ENCODE data around the gene B9D2. TPM values are rescaled to one million over a fixed set of nuclear protein-coding genes. Genes with fewer than 3 reads are reported as not detected.

B9D2 gene
- total and polyA plus RNA-seq, 2 of the 4 experiments (the other 2 are of a cell fraction): 6.1 to 9.7 TPM

DNA sequence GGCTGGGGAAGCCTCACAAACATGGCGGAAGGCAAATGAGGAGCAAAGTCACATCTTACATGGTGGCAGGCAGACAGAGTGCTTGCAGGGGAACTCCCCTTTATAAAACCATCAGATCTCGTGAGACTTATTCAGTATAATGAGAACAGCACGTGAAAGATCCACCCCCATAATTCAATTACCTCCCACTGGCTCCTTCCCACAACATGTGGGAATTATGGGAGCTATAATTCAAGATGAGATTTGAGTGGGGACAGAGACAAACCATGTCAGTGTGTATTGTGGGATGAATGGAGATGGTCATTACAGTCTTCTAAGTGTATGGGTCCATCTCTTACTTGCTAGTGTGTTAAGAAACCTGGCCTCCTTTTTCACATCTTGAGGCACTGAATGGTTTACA, 38.1 kb upstream of the B9D2 start:
- no peak overlapping the region for H4K5ac ChIP-seq (ENCODE audit: low read depth, low read length)
- no peak for ATAC-seq (ENCODE audit: low read depth)
- CTCF ChIA-PET: no interaction called here
- H4K91ac ChIP-seq (ENCODE audit: insufficient read depth, low read depth, low read length): no peak overlapping the region
- TF ChIP-seq MAZ (IDR thresholded peaks at IDR 0.05; ENCODE audit: borderline replicate concordance, low read depth, low read length) (no peak), RCOR1 (IDR thresholded peaks at IDR 0.05; ENCODE audit: insufficient replicate concordance, low read length) (no peak), RFX5 (IDR thresholded peaks at IDR 0.05; ENCODE audit: low read depth, low read length) (no peak)
- TF ChIP-seq, protein P1, sequence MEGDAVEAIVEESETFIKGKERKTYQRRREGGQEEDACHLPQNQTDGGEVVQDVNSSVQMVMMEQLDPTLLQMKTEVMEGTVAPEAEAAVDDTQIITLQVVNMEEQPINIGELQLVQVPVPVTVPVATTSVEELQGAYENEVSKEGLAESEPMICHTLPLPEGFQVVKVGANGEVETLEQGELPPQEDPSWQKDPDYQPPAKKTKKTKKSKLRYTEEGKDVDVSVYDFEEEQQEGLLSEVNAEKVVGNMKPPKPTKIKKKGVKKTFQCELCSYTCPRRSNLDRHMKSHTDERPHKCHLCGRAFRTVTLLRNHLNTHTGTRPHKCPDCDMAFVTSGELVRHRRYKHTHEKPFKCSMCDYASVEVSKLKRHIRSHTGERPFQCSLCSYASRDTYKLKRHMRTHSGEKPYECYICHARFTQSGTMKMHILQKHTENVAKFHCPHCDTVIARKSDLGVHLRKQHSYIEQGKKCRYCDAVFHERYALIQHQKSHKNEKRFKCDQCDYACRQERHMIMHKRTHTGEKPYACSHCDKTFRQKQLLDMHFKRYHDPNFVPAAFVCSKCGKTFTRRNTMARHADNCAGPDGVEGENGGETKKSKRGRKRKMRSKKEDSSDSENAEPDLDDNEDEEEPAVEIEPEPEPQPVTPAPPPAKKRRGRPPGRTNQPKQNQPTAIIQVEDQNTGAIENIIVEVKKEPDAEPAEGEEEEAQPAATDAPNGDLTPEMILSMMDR (conservative IDR thresholded peaks at IDR 0.05; ENCODE audit: low read depth, low read length): no peak
- TF ChIP-seq, protein P2, sequence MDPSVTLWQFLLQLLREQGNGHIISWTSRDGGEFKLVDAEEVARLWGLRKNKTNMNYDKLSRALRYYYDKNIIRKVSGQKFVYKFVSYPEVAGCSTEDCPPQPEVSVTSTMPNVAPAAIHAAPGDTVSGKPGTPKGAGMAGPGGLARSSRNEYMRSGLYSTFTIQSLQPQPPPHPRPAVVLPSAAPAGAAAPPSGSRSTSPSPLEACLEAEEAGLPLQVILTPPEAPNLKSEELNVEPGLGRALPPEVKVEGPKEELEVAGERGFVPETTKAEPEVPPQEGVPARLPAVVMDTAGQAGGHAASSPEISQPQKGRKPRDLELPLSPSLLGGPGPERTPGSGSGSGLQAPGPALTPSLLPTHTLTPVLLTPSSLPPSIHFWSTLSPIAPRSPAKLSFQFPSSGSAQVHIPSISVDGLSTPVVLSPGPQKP (IDR thresholded peaks at IDR 0.05; ENCODE audit: borderline replicate concordance, low read depth, low read length): no peak
- H2AK5ac ChIP-seq (ENCODE audit: low read depth, low read length): no peak overlapping the region
- no peak overlapping the region for H3K56ac ChIP-seq (ENCODE audit: extremely low read depth, insufficient read depth, low read length)
- no peak overlapping the region for H2AFZ ChIP-seq (replicated peaks; ENCODE audit: low read length, poor library complexity)
- H3K9ac ChIP-seq (ENCODE audit: low read depth, low read length): no peak overlapping the region
- H3K27me3 ChIP-seq (ENCODE audit: control insufficient read depth, insufficient read depth, low read length): no peaks in the 10 kb centered on the region
- no peak overlapping the region for H3K4ac ChIP-seq (ENCODE audit: low read depth, low read length)
- no peak overlapping the region for H2BK20ac ChIP-seq (ENCODE audit: low read depth, low read length)
- H3K14ac ChIP-seq (replicated peaks; ENCODE audit: low read depth, low read length): no peak overlapping the region
- H3K9me3 ChIP-seq (ENCODE audit: control insufficient read depth, insufficient read depth, low read length): no peaks in the 10 kb centered on the region
- H2BK120ac ChIP-seq (ENCODE audit: low read depth, low read length): no peak overlapping the region
- H3K79me1 ChIP-seq (ENCODE audit: low read depth in 1 of 2, low read length in 2 of 2): peaks cover 21 to 31% of the 10 kb centered on the region in 2 experiments
- H3K18ac ChIP-seq (ENCODE audit: low read depth, low read length): no peak overlapping the region
- dilution Hi-C loops (cut with HindIII; ENCODE audit: low sequenced_read_pairs, unreplicated experiment): no loop called here
- no peak overlapping the region for H3K4me3 ChIP-seq (ENCODE audit: insufficient read depth, low read depth, low read length)
- H2AK9ac ChIP-seq (replicated peaks; ENCODE audit: low read depth, low read length, poor library complexity): no peak overlapping the region
- in situ Hi-C loops (cut with MboI; ENCODE audit: low sequenced_read_pairs): no loop called here
- no peak for DNase-seq
- intact Hi-C loops (cut with micrococcal nuclease): no loop called here
- no peak overlapping the region for H3K4me2 ChIP-seq (ENCODE audit: low read depth, low read length)
- H3K4me1 ChIP-seq (ENCODE audit: control insufficient read depth, insufficient read depth, low read length): peaks cover 4% of the 10 kb centered on the region; the same call in 1 of the 2 replicates
- peaks cover 15% of the 10 kb centered on the region; the same call in 1 of the 2 replicates for H3K9me1 ChIP-seq (ENCODE audit: insufficient read depth, low read length)
- no peak overlapping the region for H3K27ac ChIP-seq (ENCODE audit: insufficient read depth, low read length)
- H4K8ac ChIP-seq (ENCODE audit: low read depth in 2 of 2, low read length in 2 of 2): no peak overlapping the region
- no peak overlapping the region for H2BK15ac ChIP-seq (ENCODE audit: low read depth, low read length)
- POLR2A ChIA-PET (ENCODE audit: unreplicated experiment): no interaction called here
- no CpG with 5 or more reads among the region's 3 CpGs for WGBS, 2 experiments (ENCODE audit: extremely low coverage in 2 of 2, insufficient read length in 1 of 2)
- H3K36me3 ChIP-seq (ENCODE audit: control insufficient read depth, insufficient read depth, low read length): 0 out of 2 replicates have a peak, but pooled peaks cover 5% of the 10 kb centered on the region
- H2BK5ac ChIP-seq (ENCODE audit: low read depth, low read length, poor library complexity, severe bottlenecking): no peak overlapping the region
- H4K20me1 ChIP-seq (ENCODE audit: insufficient read depth, low read length): no peaks in the 10 kb centered on the region
- BruUV-seq (replicated peaks): no TSS peak
- no peak overlapping the region for H3K23ac ChIP-seq (ENCODE audit: low read depth, low read length)

All from IMR-90 (cell line).